SK-N-SH (cell line): ENCODE results near the gene SHROOM3.

ENCODE experiments used
- CHD2 ChIP-seq: fragments of 150-350 bp; IDR thresholded peaks from 2 replicates; pipeline ENCODE4 v1.6.1; 2018; ENCODE audit warnings: low read length; ENCODE audit not compliant: partially characterized antibody
- CTCF ChIP-seq: fragments of 200-600 bp; sonication (generic); IDR thresholded peaks from 2 replicates; pipeline ENCODE4 v1.6.1; 2017; ENCODE audit warnings: antibody characterized with exemption, mild to moderate bottlenecking, moderate library complexity
- POLR2AphosphoS5 ChIP-seq: IDR thresholded peaks from 2 replicates; pipeline ENCODE4 v1.6.1; 2012; ENCODE audit warnings: low read depth, low read length

DNA sequence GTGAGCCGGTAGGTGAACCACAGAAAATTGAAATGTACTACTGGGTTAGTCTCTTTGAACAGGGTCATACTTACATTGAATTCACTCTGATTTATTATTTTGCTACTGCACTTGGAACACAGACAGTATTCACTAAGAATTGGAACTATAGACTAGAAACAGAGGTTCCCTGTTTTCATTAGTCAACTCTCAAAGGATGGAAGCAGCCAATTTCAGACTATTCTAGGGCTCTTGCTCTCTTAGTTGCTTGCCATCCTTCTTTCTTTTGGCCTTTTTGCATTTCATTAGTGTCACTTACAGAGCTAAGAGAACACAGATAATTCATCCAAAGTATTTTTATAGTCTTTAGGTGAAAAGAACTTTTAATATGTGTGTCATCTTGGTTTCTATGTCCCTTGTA, 52.6 kb downstream of the SHROOM3 start:
- no peak for TF ChIP-seq CHD2
- TF ChIP-seq CTCF: no peak
- TF ChIP-seq POLR2AphosphoS5: no peak
